NCI-H1105 (cell line): ENCODE data around the gene CT45A10.
A peak's percentile ranks its signal among the peaks of the same experiment; 100 is the strongest.
"Not testable (repeated sequence)": the region's sequence is repeated elsewhere in the genome, so short reads cannot be mapped to it uniquely, and the experiment has no call there.

ENCODE experiments used
- DNase-seq: peaks from one replicate; lab custom pipeline; 2025; lab: John Stamatoyannopoulos, UW

Gene CT45A10

GRCh38 chrX:135893294-135893817, at the start of gene CT45A10, which contains the start of gene SAGE1:
Gene CT45A10 (minus strand): TSS chrX:135893444. CDS start chrX:135885344, 8,100 bp downstream.
Gene SAGE1 (plus strand): TSS chrX:135893716. CDS start chrX:135896243, 2,527 bp downstream.
- DNase-seq = no peak

GRCh38 chrX:135931644-135932487, 38.6 kb upstream of the CT45A10 start:
- DNase-seq = peak; percentile 1

GRCh38 chrX:135927897-135928296, 34.7 kb upstream of the CT45A10 start:
- DNase-seq = no peak

- peak; percentile 11 for DNase-seq
These were observed 30.1 kb upstream of the CT45A10 start for GRCh38 chrX:135923353-135923752.

- not testable (repeated sequence) for DNase-seq
These were observed 27.3 kb upstream of the CT45A10 start for GRCh38 chrX:135920516-135920915.

- no peak for DNase-seq
These were observed 21.2 kb upstream of the CT45A10 start for GRCh38 chrX:135914404-135914803.

- no peak for DNase-seq
These were observed 17.0 kb upstream of the CT45A10 start for GRCh38 chrX:135910251-135910650.

- no peak for DNase-seq
These were observed 463 bp downstream of the CT45A10 start for GRCh38 chrX:135892781-135893180.

GRCh38 chrX:135890087-135890585, 3.1 kb downstream of the CT45A10 start:
- no peak for DNase-seq

GRCh38 chrX:135888976-135889375, 4.3 kb downstream of the CT45A10 start:
- not testable (repeated sequence) for DNase-seq

- not testable (repeated sequence) for DNase-seq
These were observed 5.0 kb downstream of the CT45A10 start for GRCh38 chrX:135888230-135888629.

- not testable (repeated sequence) for DNase-seq
These were observed 10.5 kb downstream of the CT45A10 start for GRCh38 chrX:135882741-135883140.

- not testable (repeated sequence) for DNase-seq
These were observed 21.5 kb downstream of the CT45A10 start, which contains the start of gene CT45A9 for GRCh38 chrX:135871712-135872111. Gene CT45A9 (minus strand): TSS chrX:135871812. CDS start chrX:135868061, 3,751 bp downstream.

GRCh38 chrX:135854438-135854837, 38.8 kb downstream of the CT45A10 start, which contains the start of gene CT45A8:
Gene CT45A8 (minus strand): TSS chrX:135854538. CDS start chrX:135850783, 3,755 bp downstream.
- DNase-seq = not testable (repeated sequence)

GRCh38 chrX:135837180-135837579, 56.1 kb downstream of the CT45A10 start, which contains the start of gene CT45A7:
Gene CT45A7 (minus strand): TSS chrX:135837280. CDS start chrX:135833533, 3,747 bp downstream.
- DNase-seq = not testable (repeated sequence)
